ENCODE data around the gene TOP3B. TPM values are rescaled to one million over a fixed set of nuclear protein-coding genes. Genes with fewer than 3 reads are reported as not detected.

Gene TOP3B
- polyA plus RNA-seq, 12 donors, result 11.8 to 23.3 (median 15.9) TPM; not detected in 1

DNA sequence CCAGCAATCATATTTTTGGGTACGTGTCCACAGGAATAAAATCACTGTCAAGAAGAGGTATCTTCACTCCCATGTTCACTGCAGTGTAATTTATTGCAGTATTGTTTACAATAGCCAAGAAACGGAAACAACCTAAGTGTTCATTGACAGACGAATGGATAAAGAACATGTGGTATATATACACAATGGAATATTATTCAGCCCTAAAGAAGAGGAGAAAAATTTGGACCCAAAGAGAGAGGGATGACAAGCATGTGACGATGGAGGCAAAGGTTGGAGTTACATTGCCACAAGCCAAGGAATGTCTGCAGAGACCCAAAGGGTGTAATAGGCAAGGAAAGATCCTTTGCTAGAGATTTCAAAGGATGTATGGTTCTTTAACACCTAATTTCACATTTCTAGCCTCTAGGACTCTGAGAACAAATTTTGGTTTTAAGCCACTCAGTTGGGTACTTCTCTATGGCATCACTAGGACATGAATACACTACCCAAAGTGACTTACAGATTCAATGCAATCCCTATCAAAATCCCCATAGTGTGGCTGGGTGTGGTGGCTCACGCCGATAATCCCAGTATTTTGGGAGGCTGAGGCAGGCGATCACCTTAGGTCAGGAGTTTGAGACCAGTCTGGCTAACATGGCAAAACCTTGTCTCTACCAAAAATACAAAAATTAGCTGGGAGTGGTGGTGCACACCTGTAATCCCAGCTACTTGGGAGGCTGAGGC lies 31.1 kb upstream of the TOP3B start:
- DNase-seq, result no peak

DNA sequence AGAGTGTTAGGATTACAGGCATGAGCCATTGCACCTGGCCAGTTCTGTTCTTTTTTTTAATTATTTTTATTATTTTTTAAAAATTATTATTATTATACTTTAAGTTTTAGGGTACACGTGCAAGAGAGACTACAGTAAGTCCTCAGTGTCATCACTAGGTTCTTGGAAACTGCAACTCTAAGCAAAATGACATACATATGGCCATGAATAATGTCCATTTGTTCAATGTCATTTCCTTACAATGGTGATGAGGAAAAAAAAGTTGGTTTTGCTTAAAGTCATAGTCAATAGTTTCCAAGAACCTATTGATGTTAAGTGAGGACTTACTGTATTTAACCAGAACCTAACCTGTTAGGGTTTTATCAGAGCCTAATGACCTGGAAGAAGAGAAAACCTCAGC lies 29.4 kb upstream of the TOP3B start:
- DNase-seq, result no peak

DNA sequence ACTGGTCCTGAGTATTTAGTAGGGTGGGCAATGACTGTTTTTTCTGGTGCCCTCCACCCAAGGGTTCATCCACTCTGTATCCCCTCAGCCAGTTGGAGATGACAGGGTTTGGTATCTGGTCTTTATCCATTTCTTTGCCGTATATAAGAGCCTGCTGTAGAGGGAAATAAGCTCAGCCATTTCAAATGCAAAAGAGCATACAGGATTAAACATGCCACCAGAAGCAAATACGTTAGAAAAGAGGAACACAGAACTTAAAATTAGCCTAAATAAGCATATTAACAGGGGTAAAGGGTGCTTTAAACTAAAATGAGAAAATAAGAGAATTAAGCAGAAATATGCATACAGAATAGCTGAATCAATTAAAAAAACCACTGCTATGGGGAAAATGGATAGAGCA lies 27.8 kb upstream of the TOP3B start:
- DNase-seq, result no peak

DNA sequence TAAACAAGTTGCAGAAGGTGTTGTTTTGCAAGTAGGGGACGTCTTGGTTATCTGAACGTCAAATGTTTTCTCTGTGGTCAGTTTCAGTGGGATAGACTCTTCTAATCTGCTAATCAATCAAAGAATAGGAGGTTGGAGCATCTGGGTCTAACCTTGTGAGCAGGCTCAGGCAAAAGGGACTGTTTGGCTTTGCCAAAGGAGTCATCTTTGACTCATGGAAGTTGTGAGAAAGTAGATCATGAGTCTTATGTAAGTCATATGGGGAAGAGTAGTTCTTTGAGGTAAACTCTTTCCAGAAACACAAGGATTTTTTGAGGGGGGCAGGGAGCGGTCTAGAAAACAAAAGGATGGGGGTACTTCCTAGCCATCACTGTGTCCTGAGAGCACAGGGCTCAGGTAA lies 27.1 kb upstream of the TOP3B start:
- DNase-seq, result no peak

DNA sequence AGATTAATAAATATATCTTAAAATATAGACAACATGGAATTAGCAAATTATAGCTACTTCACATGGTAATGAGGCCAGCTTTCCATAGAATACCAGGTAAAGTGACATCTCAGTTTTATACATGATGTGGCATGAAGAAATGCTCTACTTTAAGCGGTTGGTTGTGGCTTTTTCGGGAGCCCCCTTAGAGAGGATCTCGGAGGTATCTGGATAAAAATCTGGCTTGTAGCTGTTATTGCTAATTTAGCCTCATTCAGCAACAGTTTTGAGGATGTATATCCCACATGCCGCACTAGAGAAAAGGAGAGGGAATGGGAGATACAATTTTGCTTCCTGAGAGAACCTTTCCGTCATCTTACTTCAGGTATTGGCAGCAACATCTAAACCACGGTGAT lies 24.0 kb upstream of the TOP3B start:
- no peak for DNase-seq

DNA sequence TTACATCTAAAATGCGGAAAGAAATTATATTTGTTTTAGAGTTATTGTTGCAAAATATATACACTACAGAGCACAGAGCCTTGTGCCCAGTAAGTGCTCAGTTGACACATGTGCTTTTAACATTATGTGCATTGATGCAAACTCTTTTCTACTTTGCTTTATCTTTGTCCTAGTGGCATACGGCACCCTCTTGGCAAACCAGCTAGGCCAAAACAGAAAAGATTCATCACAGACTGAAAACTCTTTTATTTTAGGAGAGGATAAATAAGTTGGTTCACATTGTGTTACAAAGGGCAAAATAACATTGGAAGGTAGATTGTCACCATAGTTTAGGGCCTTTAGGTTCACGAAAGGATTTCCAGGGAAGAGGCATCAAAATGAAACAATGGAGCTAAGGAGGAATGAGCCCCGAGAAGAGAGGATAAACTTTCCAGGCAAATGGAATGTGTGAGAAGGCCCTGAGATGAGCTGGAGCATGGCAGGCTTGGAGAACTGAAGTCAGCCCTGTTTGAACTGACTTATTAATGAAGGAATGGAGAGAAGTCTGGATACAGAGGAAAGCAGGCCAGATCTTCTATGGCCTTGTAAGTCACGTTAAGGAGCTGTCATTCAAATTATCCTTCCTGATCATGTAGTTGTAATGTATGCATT lies 23.5 kb upstream of the TOP3B start:
- no peak for DNase-seq

DNA sequence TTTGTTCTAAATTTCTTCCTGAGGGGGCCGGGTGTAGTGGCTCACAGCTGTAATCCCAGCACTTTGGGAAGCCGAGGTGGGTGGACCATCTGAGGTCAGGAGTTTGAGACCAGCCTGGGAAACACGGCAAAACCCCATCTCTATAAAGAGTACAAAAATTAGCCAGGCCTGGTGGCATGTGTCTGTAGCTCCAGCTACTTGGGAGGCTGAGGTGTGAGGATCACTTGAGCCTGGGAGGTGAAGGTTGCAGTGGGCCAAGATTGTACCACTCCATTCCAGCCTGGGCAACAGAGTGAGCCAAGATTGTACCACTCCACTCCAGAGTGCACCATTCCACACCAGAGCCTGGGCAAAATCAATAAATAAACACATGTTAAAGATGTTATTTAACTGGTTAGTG lies 20.6 kb upstream of the TOP3B start:
- no peak for DNase-seq

DNA sequence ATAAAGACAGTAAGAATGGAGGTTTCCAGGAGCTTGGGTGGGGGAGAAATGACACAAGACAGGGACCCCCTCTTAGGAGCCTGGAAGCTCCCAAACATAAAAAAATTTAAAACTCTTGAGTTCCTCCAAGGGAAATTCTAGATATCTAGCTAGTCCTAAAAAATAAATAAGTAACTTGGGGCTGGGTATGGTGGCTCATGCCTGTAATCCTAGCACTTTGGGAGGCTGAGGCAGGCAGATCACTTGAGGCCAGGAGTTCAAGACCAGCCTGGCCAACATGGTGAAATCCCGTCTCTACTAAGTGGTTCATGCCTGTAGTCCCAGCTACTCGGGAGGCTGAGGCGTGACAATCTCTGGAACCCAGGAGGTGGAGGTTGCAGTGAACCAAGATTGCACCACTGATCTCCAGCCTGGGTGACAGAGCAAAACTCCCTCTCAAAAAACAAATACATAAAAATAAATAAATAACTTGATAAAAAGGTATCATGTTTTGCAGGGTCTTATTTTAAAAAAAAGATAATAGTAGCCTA lies 20.0 kb upstream of the TOP3B start:
- no peak for DNase-seq

DNA sequence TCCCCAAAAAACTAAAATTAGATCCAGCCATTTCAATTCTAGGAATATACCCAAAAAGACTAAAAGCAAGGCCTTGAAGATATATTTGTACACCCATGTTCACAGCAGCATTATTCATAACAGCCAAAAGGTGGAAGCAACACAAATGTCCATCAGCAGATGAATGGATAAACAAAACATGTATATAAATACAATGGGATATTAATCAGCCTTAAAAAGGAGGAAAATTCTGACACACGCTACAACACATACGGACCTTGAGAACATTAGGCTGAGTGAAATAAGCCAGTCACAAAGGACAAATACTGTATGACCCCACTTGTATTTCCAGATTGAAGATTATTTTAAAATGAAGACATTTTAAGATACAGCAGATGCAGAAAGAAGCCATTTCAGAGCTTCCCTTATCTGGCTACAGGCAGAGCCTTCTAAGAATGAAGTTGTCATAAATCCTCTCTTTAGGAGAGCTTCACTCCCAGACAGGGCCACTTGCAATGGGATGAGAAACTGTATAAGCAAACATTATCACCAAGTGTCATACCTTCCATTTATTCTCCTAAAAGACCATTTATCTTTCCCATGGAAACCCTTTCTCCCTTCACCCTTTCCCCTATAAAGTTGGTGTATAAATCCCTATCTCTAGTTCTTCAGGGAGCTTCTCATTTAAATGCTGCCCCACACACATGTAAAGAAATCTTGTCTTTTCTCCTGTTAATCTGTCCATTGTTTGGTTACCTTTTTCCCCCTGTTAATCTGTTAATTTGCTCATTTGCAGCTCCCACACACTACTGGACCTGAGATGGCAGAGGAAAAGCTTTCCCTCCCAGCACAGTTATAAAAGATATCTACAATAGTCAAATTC lies 19.3 kb upstream of the TOP3B start:
- DNase-seq, result no peak

DNA sequence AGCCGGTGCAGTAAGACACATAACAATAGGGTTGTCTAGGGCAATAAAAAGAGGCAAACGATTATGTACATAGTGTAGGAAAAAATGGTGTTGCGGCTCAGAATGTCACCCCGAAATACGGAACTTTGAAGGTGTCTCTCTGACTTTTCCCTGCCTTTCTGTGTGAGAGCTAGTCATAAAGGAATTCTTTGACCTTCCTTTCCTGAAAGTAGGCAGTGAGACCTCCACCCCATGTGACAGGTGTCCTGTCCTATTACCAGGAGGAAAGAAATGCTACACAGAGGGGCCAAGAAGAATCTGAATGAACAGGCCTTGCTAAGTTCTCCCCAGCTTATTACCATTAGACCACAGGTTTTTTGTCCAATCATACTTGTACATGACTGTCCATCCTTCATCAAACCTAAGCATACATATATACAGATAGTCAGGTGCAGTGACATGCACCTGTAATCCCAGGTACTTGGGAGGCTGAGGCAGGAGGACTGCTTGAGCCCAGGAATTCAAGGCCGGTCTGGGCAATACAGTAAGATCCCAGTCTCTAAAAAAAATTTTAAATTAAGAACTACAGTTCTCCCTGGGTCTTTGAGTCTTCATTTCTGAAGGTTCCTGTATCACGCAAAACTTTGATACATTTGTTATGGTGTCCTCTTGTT lies 16.1 kb upstream of the TOP3B start:
- no peak for DNase-seq

DNA sequence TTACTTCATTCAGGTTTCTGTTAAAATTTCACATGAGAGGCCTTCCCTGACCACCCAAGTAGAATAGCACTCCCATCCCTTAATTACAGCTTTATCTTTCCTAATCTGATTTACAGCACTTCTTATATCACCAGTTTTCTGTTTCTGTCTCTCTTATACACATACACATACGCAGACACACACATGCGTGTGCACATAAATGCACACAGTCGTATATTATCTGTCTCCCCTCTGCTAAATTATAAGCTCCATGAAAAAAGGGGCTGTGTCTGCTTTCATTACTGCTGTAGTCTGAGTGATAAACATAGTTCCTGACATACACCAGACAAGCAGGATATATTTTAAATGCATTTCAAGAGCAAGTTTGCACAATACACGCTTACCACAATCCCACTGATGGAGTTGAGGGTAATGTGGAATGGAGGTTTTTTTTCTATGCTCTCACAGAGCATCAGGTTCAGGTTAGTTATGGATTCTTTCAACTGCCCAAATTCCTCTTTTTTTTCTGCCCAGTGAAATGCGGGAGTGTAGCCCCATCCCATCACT lies 13.7 kb upstream of the TOP3B start:
- DNase-seq, result no peak

DNA sequence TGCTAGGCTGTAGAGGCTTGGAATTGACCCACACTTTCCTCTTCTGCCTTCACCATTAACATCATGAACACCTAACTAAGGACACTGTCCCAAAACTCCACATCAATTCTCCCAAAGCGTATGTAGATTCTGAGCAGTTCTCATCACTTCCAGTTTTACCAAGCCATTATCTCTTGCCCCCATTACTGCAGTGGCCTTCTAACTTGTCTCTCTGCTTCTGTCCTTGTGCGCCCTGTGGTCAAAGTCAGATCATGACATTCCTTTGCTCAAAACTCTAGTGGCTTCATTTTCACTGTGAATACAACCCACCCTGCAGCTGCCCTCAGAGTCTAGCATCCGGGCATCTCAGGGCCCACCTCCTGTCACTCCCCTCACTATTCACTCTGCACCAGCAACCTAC lies 13.1 kb upstream of the TOP3B start:
- DNase-seq, result no peak

DNA sequence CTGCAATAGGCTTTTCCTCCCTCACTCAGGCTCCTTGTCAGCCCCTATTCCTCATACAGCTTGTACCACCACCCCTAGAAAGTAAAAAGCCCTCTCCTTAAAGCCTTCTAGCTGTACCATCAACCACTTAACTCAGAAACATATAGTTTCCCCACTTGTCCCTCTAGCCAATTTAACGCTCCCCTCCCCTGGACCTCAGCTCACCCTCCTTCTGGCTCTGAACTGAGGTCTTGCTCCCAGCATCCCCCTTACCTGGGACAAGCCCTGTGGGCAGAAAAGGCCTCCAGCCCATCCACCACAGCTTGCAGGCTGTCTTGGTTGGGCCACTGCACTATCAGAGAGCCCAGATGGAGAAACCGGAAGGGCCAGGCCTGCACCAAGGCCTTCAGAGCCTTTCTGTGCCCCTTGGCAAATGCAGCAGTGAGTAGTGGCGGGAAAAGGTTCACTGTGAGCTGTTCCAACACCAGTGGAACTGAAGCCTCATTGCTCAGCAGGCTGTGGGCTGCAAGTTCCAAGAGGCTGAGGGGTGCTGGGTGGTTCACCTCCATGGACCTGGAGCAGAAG lies 12.4 kb upstream of the TOP3B start:
- DNase-seq, result no peak

DNA sequence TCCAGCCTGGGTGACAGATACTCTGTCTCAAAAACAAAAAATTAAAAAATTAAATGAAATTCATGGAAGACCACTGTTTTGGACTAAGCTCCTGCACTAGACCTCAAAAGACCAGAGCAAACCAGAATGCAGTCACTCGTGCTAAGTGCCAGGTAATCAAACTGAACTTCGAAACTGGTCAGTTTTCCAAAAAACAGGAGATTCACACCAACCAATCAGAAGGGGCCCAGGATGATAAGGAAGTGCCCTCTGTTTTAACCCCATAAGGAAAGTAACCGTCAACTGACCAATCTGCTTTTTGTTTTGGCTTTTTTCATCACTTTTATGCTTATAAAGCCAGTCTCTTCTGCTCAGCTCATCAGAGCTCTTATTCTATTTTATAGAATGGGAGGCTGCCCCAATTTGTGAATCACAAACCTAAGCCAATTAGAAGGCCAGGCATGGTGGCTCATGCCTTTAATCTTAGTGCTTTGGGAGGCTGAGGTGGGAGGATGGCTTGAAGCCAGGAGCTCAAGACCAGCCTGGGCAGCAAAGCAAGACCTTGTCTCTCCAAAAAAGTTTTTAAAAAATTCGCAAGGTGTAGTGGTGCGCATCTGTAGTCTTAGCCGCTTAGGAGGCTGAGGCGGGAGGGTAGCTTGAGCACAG lies 10.1 kb upstream of the TOP3B start:
- no peak for DNase-seq

DNA sequence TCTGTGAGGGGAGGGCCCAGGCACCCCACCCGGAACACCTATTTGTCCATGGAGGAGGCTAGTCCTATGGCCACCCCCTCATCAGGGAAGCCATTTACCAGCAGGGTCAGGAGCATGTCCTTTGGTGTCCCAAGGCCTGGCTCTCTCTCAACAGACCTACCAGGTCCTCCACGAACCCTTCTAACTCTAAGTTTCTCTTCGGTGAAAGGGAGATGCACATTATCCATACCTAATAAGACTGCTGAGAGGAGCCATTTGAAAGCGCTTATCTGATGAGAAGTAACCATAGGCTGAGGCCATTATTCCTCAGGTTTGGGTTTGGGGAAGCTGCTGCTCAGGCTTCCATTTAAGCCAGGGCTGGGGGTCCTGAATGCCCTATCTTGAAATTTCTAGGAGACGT lies 9.2 kb upstream of the TOP3B start:
- no peak for DNase-seq

DNA sequence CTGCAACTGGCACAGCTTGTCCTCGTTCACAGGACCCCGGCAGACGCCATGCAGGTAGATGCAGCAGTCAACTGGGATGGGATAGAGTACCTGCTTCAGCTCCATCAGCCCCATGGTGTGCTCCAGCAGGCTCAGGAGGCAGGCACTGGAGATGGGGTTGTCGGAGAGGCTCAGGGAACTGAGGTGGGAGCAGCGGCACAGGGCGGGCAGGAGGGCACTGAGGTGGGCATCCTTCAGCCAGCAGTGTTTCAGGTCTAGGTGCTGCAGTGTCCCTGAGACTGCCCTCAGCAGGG lies 8.7 kb upstream of the TOP3B start:
- DNase-seq, result no peak

DNA sequence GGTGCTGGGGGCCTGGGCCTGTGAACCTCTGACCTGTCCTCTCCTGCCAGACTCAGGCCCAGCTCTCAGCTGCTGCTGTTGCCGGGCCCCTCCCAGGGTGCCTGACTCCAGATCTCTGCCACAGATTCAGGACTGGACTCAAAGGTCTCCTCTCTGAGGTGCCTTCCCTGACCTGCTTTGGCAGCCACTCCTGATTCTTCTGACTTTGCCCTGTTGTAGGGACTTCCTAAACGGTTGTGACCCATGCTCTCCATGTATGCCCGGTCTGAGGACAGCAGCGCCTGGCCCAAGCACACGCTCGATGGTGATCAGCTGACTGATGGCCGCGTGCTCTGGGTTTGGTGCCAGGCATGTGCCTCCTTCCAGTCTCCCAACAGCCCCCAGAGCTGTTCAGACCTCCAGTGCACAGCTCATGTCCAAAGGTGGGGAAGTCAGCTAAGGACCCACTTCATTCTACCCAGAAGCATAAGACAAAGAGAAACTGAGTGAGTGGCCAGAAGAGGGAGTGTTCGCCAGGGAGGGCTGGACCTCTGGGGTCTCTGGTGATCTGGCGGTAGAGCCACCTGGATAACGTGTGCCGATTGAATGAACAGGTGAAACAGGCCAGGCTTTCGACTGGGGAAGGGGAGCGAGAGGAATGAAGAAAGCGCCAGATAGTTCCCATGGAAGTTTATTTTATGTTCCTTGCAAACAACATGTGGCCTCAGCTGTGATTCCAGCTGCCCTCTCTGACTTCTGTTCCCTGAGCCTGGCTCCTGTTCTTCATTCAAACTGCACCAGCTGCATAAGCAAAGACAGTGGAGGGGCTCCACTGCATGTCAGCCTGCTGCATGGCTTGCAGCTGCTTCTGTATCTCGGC lies 8.1 kb upstream of the TOP3B start:
- DNase-seq, result no peak

DNA sequence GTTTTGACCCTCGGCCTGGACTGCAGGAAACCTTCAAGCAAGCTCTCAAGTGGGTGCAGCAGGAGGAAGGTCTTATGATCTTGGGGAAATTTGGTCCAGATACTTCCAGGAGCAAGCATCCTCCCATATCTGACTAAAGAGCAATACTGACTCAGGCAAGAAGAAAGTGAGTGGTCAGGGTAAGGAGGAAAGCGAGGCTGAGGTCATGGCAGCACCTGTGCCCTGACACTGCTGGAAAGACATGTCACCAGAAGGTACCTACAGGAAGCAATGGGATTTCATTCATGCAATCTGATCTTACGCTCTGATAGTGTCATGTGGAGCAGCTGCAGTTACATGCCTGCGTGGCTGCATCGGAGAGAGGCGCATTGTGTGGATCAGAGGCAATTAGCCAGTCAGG lies 6.5 kb upstream of the TOP3B start:
- DNase-seq, result no peak

DNA sequence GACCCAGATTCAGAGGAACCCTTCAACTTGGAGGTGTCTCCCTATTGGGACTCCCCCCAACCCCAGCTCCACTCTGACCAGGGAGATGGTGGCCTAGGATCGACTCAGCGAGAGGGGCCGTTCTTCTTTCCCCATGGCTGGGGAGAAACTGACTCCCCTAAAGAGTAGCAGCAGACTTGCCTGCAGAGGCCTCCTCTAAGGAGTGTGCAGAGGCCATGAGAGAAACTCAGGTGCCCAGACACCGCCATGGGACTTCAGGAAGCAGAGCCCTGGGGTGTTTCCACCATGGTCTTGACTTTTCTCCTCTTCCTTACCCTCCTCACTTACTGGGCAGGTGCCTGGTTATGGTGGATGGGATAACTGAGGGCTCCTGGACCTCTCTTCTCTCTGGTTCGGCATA lies 2.6 kb upstream of the TOP3B start:
- DNase-seq, result no peak

DNA sequence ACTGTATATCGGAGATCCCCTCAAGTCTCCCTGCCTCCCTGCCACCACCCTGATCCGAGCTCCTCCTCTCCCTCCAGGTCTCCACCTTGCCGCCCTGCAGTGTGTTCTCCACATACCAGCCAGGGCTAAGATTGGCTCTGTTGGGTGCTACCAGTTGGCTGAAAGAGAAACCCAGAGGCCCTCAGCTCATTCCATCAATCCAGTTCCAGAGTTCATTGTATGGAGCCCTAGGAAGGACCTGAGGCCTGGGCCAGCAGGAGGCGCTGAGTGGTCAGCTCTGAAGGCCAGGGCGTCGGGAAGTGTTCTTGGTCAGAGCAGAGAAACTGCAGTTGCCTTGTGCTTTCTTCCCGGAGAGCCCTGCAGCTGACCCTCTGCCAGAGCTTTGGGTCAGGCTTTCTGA lies 2.2 kb upstream of the TOP3B start:
- no peak for DNase-seq
